Muscle of back (tissue), 11 donors: ENCODE data around the gene GSKIP. TPM values are rescaled to one million over a fixed set of nuclear protein-coding genes. Genes with fewer than 3 reads are reported as not detected.

Experiments used
- DNase-seq, 3 donors: peaks; one replicate each; pipeline versions ENCODE4 v3.0.0 to v3.0.0-alpha.2; 2013
- polyA plus RNA-seq, 10 donors: library from polyadenylated mRNA; unstranded; fragments of 120-200 nt; gene quantifications; one replicate each; pipeline ENCODE4 v1.2.1, GENCODE V29; 2013; ENCODE audit not compliant: insufficient read length in 10 of 10

GSKIP gene
- polyA plus RNA-seq, 10 donors, result 11.0 to 20.2 (median 14.9) TPM

DNA sequence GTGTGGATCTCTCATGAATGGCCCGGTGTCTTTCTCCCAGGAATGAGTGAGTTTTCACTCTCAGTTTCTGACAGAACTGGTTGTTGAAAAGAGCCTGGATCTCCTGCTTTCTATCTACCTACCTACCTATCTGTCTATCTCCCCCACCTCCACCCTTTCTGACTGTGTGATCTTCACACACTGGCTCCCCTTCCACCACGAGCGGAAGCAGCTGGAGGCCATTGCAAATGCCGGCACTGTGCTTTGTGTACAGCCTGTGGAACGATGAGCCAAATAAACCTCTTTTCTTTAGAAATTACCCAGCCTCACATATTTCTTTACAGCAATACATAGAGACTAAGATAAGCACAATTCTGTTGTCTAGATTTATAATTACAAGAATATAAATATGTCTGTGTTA is 7.2 kb downstream of the GSKIP start:
- DNase-seq, result no peak

DNA sequence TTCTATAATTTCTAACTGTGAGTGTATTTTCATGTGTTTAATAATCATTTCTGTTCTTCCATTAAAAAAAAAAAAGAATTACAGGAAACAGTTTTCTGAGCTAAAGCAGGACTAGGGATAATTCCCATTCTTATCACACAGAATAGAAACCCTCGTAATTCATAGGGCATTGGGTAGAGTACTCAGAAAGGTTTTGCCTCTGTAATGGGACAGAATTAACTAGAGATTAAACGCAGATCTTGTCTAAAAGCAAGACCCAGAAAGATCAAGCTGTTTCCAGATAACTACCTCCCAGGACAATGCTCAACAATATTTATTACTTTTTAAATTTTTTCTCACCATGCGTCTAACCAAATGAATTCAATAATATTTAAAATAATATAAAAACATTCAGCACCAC is 10.2 kb downstream of the GSKIP start:
- no peak for DNase-seq

DNA sequence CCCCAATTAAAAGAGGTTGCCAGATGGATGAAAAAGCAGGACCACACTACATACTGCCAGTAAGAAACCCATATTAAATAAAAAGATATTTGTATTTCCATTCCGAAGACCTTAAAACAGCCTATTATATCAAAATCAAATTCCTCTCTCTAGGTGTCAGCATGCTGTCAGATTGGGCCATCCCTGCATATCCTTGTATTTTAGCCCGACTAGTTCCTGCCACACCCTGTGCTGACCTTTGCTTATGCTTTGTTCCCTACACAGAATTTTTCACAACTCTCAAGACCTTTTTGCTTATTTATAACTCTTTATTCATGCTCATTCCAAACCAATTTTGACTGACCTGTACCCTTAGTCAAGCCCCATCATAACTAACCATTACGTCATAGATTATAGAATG is 12.8 kb downstream of the GSKIP start:
- no peak for DNase-seq

DNA sequence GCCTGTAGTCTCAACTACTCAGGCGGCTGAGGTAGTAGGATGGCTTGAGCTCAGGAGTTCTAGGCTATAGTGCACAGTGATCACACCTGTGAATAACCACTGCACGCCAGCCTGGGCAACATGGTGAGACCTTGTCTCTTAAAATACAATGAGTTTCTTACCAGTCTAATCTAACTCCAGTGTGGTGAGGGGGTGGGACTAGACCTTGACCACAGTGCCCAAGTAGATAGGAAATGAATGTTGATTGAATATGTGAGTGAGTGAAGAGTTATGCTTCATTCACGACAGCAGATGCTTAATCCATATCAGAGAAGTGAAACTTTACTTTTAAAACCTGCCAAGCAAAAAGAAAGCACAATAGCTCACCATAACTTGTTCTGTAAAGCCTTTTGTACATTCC is 17.4 kb downstream of the GSKIP start:
- no peak for DNase-seq

GRCh38 chr14:96383445-96383844 is 20.1 kb downstream of the GSKIP start:
- DNase-seq, result no peak

DNA sequence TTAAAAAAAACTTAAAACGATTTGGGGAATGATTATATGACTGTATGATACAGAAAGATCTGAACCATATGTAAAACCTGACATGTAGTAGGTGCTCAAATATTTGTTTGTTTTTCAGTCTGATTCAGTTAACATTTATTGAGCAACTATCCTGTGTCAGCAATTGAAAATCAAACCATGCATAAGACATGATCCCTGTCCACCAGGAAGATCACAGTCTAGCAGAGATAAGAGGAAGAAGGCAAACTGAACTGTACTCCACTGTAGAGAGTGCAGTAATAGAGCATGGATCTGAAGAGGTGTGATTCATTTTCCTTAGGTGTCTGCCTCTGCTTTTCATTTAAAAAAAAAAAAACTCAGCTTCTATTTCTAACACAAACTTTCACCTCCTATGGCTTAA is 20.7 kb downstream of the GSKIP start:
- no peak for DNase-seq

DNA sequence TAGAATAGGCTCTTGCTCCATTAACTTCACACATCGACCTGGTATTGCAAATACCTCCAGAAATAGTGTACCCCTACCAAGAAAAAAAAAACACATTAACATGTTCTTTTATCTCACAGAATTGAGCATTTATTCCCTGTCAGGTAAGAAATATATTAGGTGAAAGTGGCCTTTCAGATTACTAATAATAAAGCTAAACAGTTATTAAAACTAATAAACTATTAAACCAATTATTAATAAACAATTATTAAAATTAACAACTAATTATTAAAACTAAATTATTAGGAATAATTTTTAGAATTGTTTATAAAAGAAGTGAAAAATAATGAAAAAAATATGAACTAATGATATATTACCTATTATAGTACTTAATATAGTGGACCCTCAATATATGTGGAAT is 21.4 kb downstream of the GSKIP start:
- DNase-seq, result no peak

DNA sequence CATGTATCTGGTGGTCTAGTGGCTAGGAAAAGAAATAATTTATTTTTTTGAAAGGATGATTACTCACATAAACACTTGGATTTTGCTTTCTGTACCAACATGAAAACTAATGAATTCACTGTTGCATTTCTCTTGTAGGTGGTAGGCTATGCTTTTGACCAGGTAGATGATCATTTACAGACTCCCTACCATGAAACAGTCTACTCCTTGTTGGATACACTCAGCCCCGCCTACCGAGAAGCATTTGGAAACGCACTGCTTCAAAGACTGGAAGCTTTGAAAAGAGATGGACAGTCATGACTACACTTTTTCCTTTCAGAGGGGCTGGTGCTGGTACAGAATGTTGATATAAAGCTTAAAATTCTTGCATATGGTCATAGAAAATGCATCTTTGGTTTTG is 22.1 kb downstream of the GSKIP start:
- no peak for DNase-seq

DNA sequence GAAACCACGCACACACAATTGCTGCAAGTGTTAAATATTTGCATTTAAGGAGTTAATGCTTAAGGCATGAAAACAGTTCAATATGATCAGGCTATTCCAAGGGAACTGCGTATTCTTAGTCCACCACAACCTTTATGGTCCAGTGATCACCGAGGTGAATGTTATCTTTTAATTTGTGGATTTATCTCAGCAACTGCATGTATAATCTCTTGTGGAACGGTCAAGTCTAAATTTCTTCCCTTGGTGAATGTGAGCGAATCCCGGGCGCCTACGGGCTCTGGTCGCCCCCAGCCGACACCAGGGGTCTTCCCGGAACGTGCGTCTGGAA is 27.6 kb downstream of the GSKIP start:
- DNase-seq, result no peak

- peak; percentile 85 to 92 (median 90) for DNase-seq
Measured at GRCh38 chr14:96391293-96392118, 28.2 kb downstream of the GSKIP start.

GRCh38 chr14:96393071-96393691 is 29.9 kb downstream of the GSKIP start:
- no peak for DNase-seq

DNA sequence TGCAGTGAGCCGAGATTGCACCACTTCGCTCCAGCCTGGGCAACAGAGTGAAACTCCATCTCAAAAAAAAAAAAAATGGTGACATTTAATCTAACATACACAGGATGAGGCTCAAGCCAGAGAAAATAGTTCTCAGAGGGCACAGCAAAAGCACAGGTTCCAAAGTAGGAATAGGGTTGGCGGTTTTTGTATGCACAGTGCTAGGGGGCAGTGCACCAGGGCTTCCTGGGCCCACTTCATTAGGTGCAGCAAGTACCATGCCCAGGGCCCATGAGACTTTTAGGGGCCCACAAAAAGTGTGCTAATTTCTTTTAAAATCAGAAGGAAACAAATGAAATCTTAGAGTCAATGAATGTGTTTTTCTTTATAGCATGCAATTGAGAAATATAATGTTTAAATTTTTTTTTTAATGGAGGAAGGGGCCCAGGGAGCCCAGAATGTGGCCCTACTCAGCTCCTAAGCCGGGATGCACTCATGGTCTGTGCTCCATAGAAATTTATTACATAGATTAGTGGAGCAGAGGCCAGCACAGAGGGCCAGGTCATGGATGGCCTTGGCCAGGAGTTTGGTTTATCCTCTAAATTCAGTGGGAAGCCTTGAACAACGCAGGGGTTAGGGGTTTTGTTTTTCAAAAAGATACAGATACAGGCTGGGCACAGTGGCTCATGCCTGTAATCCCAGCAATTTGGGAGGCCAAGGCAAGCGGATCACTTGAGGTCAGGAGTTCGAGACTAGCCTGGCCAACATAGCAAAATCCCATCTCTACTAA is 30.9 kb downstream of the GSKIP start:
- DNase-seq, result no peak

DNA sequence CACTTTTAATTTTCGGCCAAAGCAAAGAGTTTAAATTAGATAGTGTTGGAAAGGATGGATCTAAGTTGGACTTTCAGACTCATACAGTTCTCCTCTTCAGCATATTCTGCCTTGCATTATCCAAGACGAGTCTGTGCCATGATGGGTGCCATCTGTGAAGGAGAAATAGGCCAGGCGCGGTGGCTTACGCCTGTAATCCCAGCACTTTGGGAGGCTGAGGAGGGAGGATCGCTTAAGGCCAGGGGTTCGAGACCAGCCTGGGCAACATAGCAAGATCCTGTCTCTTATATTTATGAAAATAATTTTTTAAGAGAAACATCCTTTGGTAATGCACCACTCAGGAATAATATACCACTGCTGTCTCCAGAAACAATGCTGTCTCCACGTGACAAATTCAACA is 35.1 kb downstream of the GSKIP start:
- DNase-seq, result no peak

DNA sequence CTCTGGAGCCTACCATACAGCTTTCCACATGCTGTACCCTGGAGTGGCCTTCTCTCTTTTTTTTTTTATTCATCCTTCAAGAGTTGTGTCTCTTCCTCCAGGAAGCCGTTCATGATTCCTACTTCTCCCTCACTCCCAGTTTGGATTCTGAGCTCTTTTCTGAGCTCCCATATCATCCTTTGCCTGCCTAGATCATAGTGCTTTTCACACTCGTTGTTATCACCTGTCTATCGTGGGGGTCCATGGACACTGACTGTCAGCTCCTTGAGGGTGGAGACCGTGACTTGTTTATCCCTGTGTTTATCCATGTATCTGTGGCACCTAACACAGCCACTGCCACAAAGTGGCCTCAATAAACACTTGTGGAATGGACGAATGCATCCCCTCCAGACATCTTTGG is 35.6 kb downstream of the GSKIP start:
- DNase-seq, result no peak

DNA sequence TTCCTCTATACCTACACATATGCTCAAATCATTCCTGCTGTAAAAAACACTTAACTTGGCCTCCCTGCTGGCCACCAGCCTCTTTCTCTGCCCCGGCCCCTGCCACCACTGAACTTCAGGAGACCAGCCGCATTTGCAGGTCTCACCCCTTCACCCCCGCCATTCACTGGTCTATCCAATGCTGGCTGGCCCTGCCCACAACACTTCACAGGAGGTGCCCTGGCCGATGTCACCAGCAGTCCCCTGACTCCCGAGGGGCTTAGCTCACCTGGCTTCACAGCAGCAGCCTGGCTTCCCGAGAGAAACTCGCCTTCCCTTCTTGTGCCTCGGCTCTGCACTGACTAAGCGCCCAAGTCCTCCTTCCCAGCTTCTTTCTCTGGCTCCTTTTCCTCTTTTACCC is 36.1 kb downstream of the GSKIP start:
- DNase-seq, result no peak

- no peak for DNase-seq
Measured at GRCh38 chr14:96400495-96400894, 37.2 kb downstream of the GSKIP start.

GRCh38 chr14:96403409-96403808 is 40.1 kb downstream of the GSKIP start:
- DNase-seq, result no peak

GRCh38 chr14:96405677-96406076 is 42.4 kb downstream of the GSKIP start:
- no peak for DNase-seq

GRCh38 chr14:96407935-96408570 is 44.7 kb downstream of the GSKIP start:
- no peak for DNase-seq

DNA sequence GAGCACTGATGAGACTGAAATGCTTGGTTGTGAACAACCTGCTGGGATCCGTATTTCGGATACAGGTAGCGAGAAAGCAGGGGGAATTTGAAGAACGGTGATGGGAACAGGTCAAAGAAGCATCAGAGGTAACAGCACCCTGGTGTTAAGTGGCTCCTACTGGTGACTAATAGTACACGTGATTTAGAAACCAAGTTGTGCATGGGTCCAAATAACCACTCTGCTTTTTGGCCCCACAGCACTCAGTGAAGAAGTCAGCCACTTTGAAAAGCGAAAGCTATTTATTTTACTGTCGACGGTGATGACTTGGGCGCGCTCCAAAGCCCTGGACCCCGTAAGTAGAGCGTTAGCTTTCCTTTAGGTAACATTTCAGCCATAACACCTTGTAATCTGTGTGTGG is 45.3 kb downstream of the GSKIP start:
- DNase-seq, result no peak

DNA sequence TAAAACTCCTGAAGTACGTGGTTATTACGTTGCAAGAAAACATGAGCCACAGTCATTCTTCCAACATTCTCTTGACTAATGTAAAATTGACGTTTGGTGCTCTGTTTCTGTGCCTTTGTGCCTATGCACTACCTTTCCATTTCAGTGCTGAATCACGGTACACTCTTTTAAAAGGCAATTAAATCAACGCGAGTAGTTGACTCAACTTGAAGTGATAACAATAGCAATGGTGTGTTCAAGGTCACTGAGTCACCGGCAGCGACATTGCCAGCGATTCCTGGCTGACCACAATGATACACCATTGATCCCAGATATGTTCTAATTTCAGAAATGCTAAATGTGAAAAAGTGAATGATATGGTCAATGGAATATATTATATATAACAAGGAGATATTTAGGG is 46.4 kb downstream of the GSKIP start:
- no peak for DNase-seq

DNA sequence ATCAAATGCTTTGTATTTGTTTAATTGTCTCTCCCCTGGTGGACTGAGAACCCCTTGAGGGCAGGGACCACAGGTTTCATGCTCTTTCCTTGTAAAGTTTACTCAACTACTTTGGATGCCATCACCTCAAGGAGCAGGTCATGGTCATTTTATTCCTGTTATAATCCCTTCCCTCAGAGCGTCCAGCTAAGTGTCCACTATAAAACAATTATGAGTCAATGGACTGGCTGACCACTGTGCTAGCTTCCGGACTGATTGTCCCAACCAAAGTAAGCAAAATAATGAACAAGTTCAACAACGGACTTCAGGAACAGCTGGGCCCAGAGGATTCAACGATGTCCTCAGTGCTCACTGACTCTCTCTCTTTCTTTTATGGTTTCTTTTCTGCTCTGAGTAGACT is 46.8 kb downstream of the GSKIP start:
- DNase-seq, result no peak

DNA sequence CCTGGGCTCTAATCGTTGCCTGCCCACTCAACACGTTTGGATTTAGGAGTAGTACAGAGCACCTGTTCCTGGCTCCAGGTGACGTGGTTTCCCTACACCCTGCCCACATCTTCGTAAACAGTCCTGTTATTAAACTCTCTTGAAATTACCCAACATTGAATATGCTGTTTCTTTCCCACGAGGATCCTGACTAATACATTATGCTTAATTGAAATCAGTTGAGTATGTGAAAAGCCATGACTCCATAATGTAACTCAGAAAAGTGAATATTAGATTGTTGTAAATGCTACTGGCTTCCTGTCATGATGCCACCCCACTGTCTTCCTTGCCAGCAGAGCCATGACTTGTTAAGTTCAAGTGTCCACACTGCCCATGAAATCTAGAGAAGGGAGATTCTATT is 50.2 kb downstream of the GSKIP start:
- DNase-seq, result no peak
